Gastrocnemius medialis (tissue), 4 donors: ENCODE measurements around the gene CCDC142. TPM values are rescaled to one million over a fixed set of nuclear protein-coding genes. Genes with fewer than 3 reads are reported as not detected.
"Not testable (repeated sequence)": the region's sequence is repeated elsewhere in the genome, so short reads cannot be mapped to it uniquely, and the experiment has no call there.

Source experiments
- ATAC-seq, 2 donors: fragments of 150-250 bp; one replicate each; pipeline ENCODE4 v1.9.1; 2016
- DNase-seq, 2 donors: peaks; one replicate each; pipeline ENCODE4 v3.0.0-alpha.2; 2019
- H3K27ac ChIP-seq, 4 donors: fragments of 200-600 bp; sonication (generic); 1 replicate in 1 of 4; 2 replicates in 3 of 4; pipeline ENCODE4 v1.5.1; 2016 to 2018; ENCODE audit warnings: mild to moderate bottlenecking in 2 of 4, moderate library complexity in 1 of 4
- H3K27me3 ChIP-seq, 3 donors: fragments of 200-600 bp; sonication (generic) in 2 of 3; 1 replicate in 1 of 3; 2 replicates in 2 of 3; pipeline versions ENCODE4 v1.5.1 to v1.6.0; 2016 to 2019; ENCODE audit warnings: mild to moderate bottlenecking in 1 of 3, moderate library complexity in 1 of 3
- H3K36me3 ChIP-seq, 2 donors: fragments of 200-600 bp; sonication (generic) in 1 of 2; one replicate each; pipeline ENCODE4 v1.5.1; 2017 to 2018
- H3K4me1 ChIP-seq, 2 donors: fragments of 200-600 bp; sonication (generic) in 1 of 2; one replicate each; pipeline ENCODE4 v1.5.1; 2016 to 2017; ENCODE audit warnings: mild to moderate bottlenecking in 2 of 2
- H3K4me3 ChIP-seq, 4 donors: fragments of 200-600 bp; sonication (generic) in 3 of 4; 1 replicate in 1 of 4; 2 replicates in 3 of 4; pipeline ENCODE4 v1.5.1; 2016 to 2019; ENCODE audit warnings: mild to moderate bottlenecking in 2 of 4
- H3K9me3 ChIP-seq, 3 donors: fragments of 200-600 bp; sonication (generic) in 2 of 3; 1 replicate in 1 of 3; 2 replicates in 2 of 3; pipeline ENCODE4 v1.5.1; 2016 to 2019
- POLR2A ChIP-seq, 2 donors: fragments of 450-650 bp; IDR thresholded peaks; one replicate each; pipeline ENCODE4 v1.6.1; 2017; ENCODE audit warnings: antibody characterized with exemption in 2 of 2, mild to moderate bottlenecking in 2 of 2, moderate library complexity in 2 of 2
- in situ Hi-C, 4 donors: fragments of 200-750 bp; cut with MboI; loops; one replicate each; pipeline versions ENCODE4 v1.15.0 to v1.8.0; 2017; ENCODE audit warnings: low sequenced_read_pairs in 4 of 4
- intact Hi-C: fragments of 100-400 bp; cut with DNase I; formaldehyde crosslinking; loops from one replicate; pipeline ENCODE4 v1.15.1; 2023; ENCODE audit warnings: low total_unique reads
- total RNA-seq, 4 donors: library from RNA; depleted of rRNA; stranded (reverse); fragments of >200 nt; gene quantifications; one replicate each; pipeline versions ENCODE4 v1.1.0 to v1.2.3, GENCODE V29; 2016
- TF ChIP-seq, protein P1 (sequence below), 5 experiments: fragments of 450-650 bp in 3 of 5; fragments of 200-600 bp in 2 of 5; sonication (generic) in 2 of 5; IDR thresholded peaks in 4 of 5; conservative IDR thresholded peaks in 1 of 5; 1 replicate in 4 of 5; 2 replicates in 1 of 5; pipeline ENCODE4 v1.5.1; 2016 to 2019; ENCODE audit warnings: antibody characterized with exemption in 5 of 5, mild to moderate bottlenecking in 3 of 5, moderate library complexity in 3 of 5

The CCDC142 gene
- total RNA-seq, 4 donors from 2014 or later, result 5.5 to 7.3 (median 6.0) TPM

- Histone ChIP-seq H3K9me3 (no peaks in the 10 kb centered on the region), H3K27ac (no peak overlapping the region), H3K27me3 (no peaks in the 10 kb centered on the region), H3K36me3 (peaks cover 0 to 32% of the 10 kb centered on the region in 2 donors), H3K4me1 (peaks cover 20 to 25% of the 10 kb centered on the region in 2 donors), H3K4me3 (no peak overlapping the region)
- no peak for ATAC-seq
- intact Hi-C loops, result no loop called here
- in situ Hi-C loops, result loop anchor here in 1 of 4 donors (25.0 kb wide), 1 partner anchor 363 kb away; the partner anchor contains the start of gene HK2
- DNase-seq, result no peak
- TF ChIP-seq, protein P1, sequence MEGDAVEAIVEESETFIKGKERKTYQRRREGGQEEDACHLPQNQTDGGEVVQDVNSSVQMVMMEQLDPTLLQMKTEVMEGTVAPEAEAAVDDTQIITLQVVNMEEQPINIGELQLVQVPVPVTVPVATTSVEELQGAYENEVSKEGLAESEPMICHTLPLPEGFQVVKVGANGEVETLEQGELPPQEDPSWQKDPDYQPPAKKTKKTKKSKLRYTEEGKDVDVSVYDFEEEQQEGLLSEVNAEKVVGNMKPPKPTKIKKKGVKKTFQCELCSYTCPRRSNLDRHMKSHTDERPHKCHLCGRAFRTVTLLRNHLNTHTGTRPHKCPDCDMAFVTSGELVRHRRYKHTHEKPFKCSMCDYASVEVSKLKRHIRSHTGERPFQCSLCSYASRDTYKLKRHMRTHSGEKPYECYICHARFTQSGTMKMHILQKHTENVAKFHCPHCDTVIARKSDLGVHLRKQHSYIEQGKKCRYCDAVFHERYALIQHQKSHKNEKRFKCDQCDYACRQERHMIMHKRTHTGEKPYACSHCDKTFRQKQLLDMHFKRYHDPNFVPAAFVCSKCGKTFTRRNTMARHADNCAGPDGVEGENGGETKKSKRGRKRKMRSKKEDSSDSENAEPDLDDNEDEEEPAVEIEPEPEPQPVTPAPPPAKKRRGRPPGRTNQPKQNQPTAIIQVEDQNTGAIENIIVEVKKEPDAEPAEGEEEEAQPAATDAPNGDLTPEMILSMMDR (IDR thresholded peaks at IDR 0.05 in 4 of 5, conservative IDR thresholded peaks at IDR 0.05 in 1 of 5), result no peak
- no peak for TF ChIP-seq POLR2A (IDR thresholded peaks at IDR 0.05)
These were observed 8.3 kb downstream of the CCDC142 start for GRCh38 chr2:74474481-74474880.

DNA sequence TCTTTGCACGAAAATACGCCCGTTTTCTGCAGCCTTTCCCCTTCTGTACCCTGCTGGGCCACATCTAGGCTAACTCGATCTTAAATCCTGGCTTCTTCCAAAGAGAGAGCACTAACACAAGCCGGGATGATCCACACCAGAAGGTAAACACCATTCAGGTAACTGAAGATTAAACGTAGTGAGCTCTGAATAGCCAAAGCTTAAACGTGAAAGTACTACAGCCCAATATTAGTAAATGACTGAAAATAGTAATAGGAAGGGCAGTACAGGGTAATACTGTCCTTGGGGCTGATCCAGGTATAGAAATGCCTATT, 9.9 kb downstream of the CCDC142 start:
- peaks cover 20 to 25% of the 10 kb centered on the region in 2 donors for H3K4me1 ChIP-seq
- no peaks in the 10 kb centered on the region for H3K9me3 ChIP-seq
- in situ Hi-C loops, result loop anchor here in 1 of 4 donors (25.0 kb wide), 1 partner anchor 364 kb away; the partner anchor contains the start of gene HK2
- ATAC-seq (peak in 1 of 2 donors; percentile 15), DNase-seq (no peak)
- H3K27ac ChIP-seq, result peak overlapping the region; percentile 79 to 90 (median 87)
- no peaks in the 10 kb centered on the region for H3K27me3 ChIP-seq
- peaks cover 0 to 25% of the 10 kb centered on the region in 2 donors for H3K36me3 ChIP-seq
- TF ChIP-seq, protein P1 (IDR thresholded peaks at IDR 0.05 in 4 of 5, conservative IDR thresholded peaks at IDR 0.05 in 1 of 5), result no peak
- TF ChIP-seq POLR2A (IDR thresholded peaks at IDR 0.05), result no peak
- intact Hi-C loops, result loop anchor here (1.0 kb wide), 2 partner anchors 9 to 19 kb away; partner anchors contain the start of gene CCDC142
- peak overlapping the region; percentile 67 to 88 (median 79) for H3K4me3 ChIP-seq

DNA sequence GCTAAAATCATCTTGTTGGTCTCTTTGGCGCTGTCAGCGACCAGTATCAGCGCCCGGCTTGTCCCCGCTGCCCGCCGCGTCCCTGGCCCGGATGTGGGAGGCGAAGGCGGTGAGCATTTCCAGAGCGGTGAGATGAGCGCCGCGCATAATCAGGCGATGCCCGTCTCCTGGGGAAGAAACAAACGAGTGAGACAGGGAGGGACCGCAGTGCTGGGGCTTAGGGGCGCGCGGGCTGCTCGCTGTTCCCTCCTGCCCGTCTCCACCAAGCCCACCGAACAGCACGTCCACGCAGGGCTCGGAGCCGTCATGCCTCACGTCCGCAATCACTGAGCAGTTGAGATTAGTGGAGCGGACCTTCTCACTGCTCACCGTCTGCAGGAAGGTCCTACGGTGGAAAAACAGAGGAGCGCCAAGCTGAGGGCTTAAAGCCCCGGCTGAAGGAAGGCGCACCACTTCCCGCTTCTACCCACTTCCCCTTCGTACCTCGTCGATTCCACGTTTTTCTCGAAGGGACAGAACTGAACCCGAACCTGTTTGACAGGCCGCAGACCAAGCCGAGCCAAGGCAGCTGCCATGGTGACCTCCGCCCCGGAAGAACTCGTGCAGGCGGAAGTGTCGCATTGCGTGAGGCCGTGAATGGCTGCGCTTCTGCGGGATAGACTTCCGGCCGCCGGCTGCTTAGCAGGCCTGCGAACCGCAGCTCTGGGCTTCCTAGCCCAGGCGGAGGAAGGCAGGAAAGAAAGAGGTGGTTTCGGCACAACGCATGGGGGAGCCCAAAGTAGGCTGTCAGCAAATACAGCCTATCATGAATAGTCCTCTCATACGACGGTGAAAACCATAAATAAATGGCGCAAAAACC, 10.5 kb downstream of the CCDC142 start, which contains the start of gene MRPL53:
MRPL53 (minus strand) TSS at position 595 of the 859 bp plus-strand sequence; CDS start at position 575, 20 bp downstream.
- in situ Hi-C loops, result loop anchor here in 1 of 4 donors (25.0 kb wide), 1 partner anchor 365 kb away; the partner anchor contains the start of gene HK2
- Histone ChIP-seq H3K36me3 (peaks cover 0 to 20% of the 10 kb centered on the region in 2 donors), H3K9me3 (no peaks in the 10 kb centered on the region), H3K27me3 (no peaks in the 10 kb centered on the region), H3K27ac (peak within 1 kb of the TSS; percentile 79 to 90 (median 87)), H3K4me3 (peak within 1 kb of the TSS; percentile 67 to 88 (median 79)), H3K4me1 (peaks cover 20 to 25% of the 10 kb centered on the region in 2 donors)
- intact Hi-C loops, result loop anchor here (1.0 kb wide), 1 partner anchor 18 kb away; no protein-coding TSS in a partner anchor
- DNase-seq (peak; percentile 86 to 90), ATAC-seq (peak; percentile 95 to 96)
- TF ChIP-seq, protein P1 (IDR thresholded peaks at IDR 0.05 in 4 of 5, conservative IDR thresholded peaks at IDR 0.05 in 1 of 5), result no peak
- peak; percentile 48 to 68 for TF ChIP-seq POLR2A (IDR thresholded peaks at IDR 0.05)

GRCh38 chr2:74471332-74472065, 11.3 kb downstream of the CCDC142 start:
- DNase-seq (no peak), ATAC-seq (peak in 1 of 2 donors; percentile 5)
- in situ Hi-C loops, result loop anchor here in 1 of 4 donors (25.0 kb wide), 1 partner anchor 366 kb away; the partner anchor contains the start of gene HK2
- intact Hi-C loops, result loop anchor here (1.0 kb wide), 1 partner anchor 17 kb away; no protein-coding TSS in a partner anchor
- Histone ChIP-seq H3K27me3 (no peaks in the 10 kb centered on the region), H3K4me1 (peaks cover 20 to 25% of the 10 kb centered on the region in 2 donors), H3K4me3 (peak overlapping the region; percentile 67 to 88 (median 79)), H3K36me3 (peaks cover 0 to 17% of the 10 kb centered on the region in 2 donors), H3K27ac (peak overlapping the region; percentile 79 to 90 (median 87)), H3K9me3 (no peaks in the 10 kb centered on the region)
- TF ChIP-seq POLR2A (IDR thresholded peaks at IDR 0.05), result no peak
- TF ChIP-seq, protein P1 (IDR thresholded peaks at IDR 0.05 in 4 of 5, conservative IDR thresholded peaks at IDR 0.05 in 1 of 5), result no peak

DNA sequence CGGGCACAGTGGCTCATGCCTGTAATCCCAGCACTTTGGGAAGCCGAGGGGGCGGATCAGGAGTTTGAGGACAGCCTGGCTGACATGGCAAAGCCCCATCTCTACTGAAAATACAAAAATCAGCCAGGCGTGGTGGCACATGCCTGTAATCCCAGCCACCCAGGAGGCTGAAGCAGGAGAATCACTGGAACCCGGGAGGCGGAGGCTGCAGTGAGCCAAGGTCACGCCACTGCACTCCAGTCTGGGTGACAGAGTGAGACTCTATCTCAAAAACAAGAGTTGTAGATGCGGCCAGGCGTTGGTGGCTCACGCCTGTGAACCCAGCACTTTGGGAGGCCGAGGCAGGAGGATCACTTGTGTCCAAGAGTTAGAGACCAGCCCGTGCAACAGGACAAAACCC, 12.1 kb downstream of the CCDC142 start:
- H3K27ac ChIP-seq, result peak overlapping the region in 2 of 4 donors; percentile 22 to 47
- in situ Hi-C loops, result loop anchor here in 1 of 4 donors (25.0 kb wide), 1 partner anchor 367 kb away; the partner anchor contains the start of gene HK2
- H3K4me1 ChIP-seq, result peaks cover 24 to 31% of the 10 kb centered on the region in 2 donors
- intact Hi-C loops, H3K27me3 ChIP-seq, H3K9me3 ChIP-seq, DNase-seq, ATAC-seq, H3K4me3 ChIP-seq: not testable (repeated sequence)
- H3K36me3 ChIP-seq, result peaks cover 0 to 17% of the 10 kb centered on the region in 2 donors
